ENCODE results near the gene CASP6. TPM values are rescaled to one million over a fixed set of nuclear protein-coding genes. Genes with fewer than 3 reads are reported as not detected.

CASP6 gene
- total RNA-seq, 2 experiments from 2014 or later, result 8.1 to 9.2 TPM

GRCh38 chr4:109665783-109666485, 37.3 kb downstream of the CASP6 start:
- H3K79me2 ChIP-seq (ENCODE audit: insufficient read depth, low read depth, low read length), result no peaks in the 10 kb centered on the region
- POLR2A ChIA-PET, result interaction anchor here (1.1 kb wide), 1 partner anchor 23 kb away, joined by 3 read pairs; no protein-coding TSS in a partner anchor
- no peak overlapping the region for H3K4me2 ChIP-seq (ENCODE audit: low read length)
- no peak overlapping the region for H2AFZ ChIP-seq (ENCODE audit: low read length)
- no peak for DNase-seq (ENCODE audit: low spot score)
- no TSS peak for BruUV-seq (replicated peaks)
- no peak overlapping the region for H3K4me3 ChIP-seq (ENCODE audit: low read depth, low read length, poor library complexity, severe bottlenecking)
- H4K20me1 ChIP-seq (ENCODE audit: insufficient read depth, low read length), result no peaks in the 10 kb centered on the region
- 0 out of 2 replicates have a peak, but pooled peaks cover 3% of the 10 kb centered on the region for H3K9me3 ChIP-seq (ENCODE audit: low read length)
- intact Hi-C loops (cut with micrococcal nuclease; ENCODE audit: unreplicated experiment), result no loop called here
- H3K36me3 ChIP-seq (ENCODE audit: insufficient read depth, low read length), result peaks cover 25% of the 10 kb centered on the region
- no peaks in the 10 kb centered on the region for H3K9me2 ChIP-seq (ENCODE audit: insufficient read depth, low read length)
- CTCF ChIA-PET (ENCODE audit: unreplicated experiment), result no interaction called here
- H3K4me1 ChIP-seq (ENCODE audit: insufficient read depth, low read length, poor library complexity, severe bottlenecking), result no peaks in the 10 kb centered on the region
- H3K27ac ChIP-seq (ENCODE audit: low read depth, low read length, poor library complexity, severe bottlenecking), result no peak overlapping the region
- TF ChIP-seq EZH2phosphoT487 (IDR thresholded peaks at IDR 0.05; ENCODE audit: borderline replicate concordance, low read depth, low read length), result no peak
- no peak for TF ChIP-seq CTCF (conservative IDR thresholded peaks at IDR 0.05; ENCODE audit: low read length)

GRCh38 chr4:109662771-109663170, 40.5 kb downstream of the CASP6 start:
- no peaks in the 10 kb centered on the region for H3K9me3 ChIP-seq (ENCODE audit: low read length)
- H4K20me1 ChIP-seq (ENCODE audit: insufficient read depth, low read length), result no peaks in the 10 kb centered on the region
- POLR2A ChIA-PET, result interaction anchor here (1.2 kb wide), 1 partner anchor 20 kb away, joined by 5 read pairs; no protein-coding TSS in a partner anchor
- H3K4me1 ChIP-seq (ENCODE audit: insufficient read depth, low read length, poor library complexity, severe bottlenecking), result no peaks in the 10 kb centered on the region
- no peak overlapping the region for H2AFZ ChIP-seq (ENCODE audit: low read length)
- no peak overlapping the region for H3K4me2 ChIP-seq (ENCODE audit: low read length)
- no peak for DNase-seq (ENCODE audit: low spot score)
- intact Hi-C loops (cut with micrococcal nuclease; ENCODE audit: unreplicated experiment), result no loop called here
- H3K27ac ChIP-seq (ENCODE audit: low read depth, low read length, poor library complexity, severe bottlenecking), result no peak overlapping the region
- TF ChIP-seq CTCF (conservative IDR thresholded peaks at IDR 0.05; ENCODE audit: low read length) (no peak), EZH2phosphoT487 (IDR thresholded peaks at IDR 0.05; ENCODE audit: borderline replicate concordance, low read depth, low read length) (no peak)
- no peak overlapping the region for H3K4me3 ChIP-seq (ENCODE audit: low read depth, low read length, poor library complexity, severe bottlenecking)
- H3K36me3 ChIP-seq (ENCODE audit: insufficient read depth, low read length), result peaks cover 30% of the 10 kb centered on the region
- H3K79me2 ChIP-seq (ENCODE audit: insufficient read depth, low read depth, low read length), result no peaks in the 10 kb centered on the region
- no peaks in the 10 kb centered on the region for H3K9me2 ChIP-seq (ENCODE audit: insufficient read depth, low read length)
- CTCF ChIA-PET (ENCODE audit: unreplicated experiment), result no interaction called here
- no TSS peak for BruUV-seq (replicated peaks)

GRCh38 chr4:109662116-109662515, 41.1 kb downstream of the CASP6 start:
- POLR2A ChIA-PET, result interaction anchor here (1.2 kb wide), 1 partner anchor 20 kb away, joined by 5 read pairs; no protein-coding TSS in a partner anchor
- no peak overlapping the region for H3K4me2 ChIP-seq (ENCODE audit: low read length)
- peaks cover 30% of the 10 kb centered on the region for H3K36me3 ChIP-seq (ENCODE audit: insufficient read depth, low read length)
- no peaks in the 10 kb centered on the region for H3K9me2 ChIP-seq (ENCODE audit: insufficient read depth, low read length)
- H3K9me3 ChIP-seq (ENCODE audit: low read length), result no peaks in the 10 kb centered on the region
- H3K79me2 ChIP-seq (ENCODE audit: insufficient read depth, low read depth, low read length), result no peaks in the 10 kb centered on the region
- intact Hi-C loops (cut with micrococcal nuclease; ENCODE audit: unreplicated experiment), result no loop called here
- TF ChIP-seq EZH2phosphoT487 (IDR thresholded peaks at IDR 0.05; ENCODE audit: borderline replicate concordance, low read depth, low read length) (no peak), CTCF (conservative IDR thresholded peaks at IDR 0.05; ENCODE audit: low read length) (no peak)
- H2AFZ ChIP-seq (ENCODE audit: low read length), result no peak overlapping the region
- no peak overlapping the region for H3K27ac ChIP-seq (ENCODE audit: low read depth, low read length, poor library complexity, severe bottlenecking)
- no peaks in the 10 kb centered on the region for H4K20me1 ChIP-seq (ENCODE audit: insufficient read depth, low read length)
- no peaks in the 10 kb centered on the region for H3K4me1 ChIP-seq (ENCODE audit: insufficient read depth, low read length, poor library complexity, severe bottlenecking)
- no peak overlapping the region for H3K4me3 ChIP-seq (ENCODE audit: low read depth, low read length, poor library complexity, severe bottlenecking)
- CTCF ChIA-PET (ENCODE audit: unreplicated experiment), result no interaction called here
- no peak for DNase-seq (ENCODE audit: low spot score)
- BruUV-seq (replicated peaks), result no TSS peak
